ENCODE results near the gene PDE6G. TPM values are rescaled to one million over a fixed set of nuclear protein-coding genes. Genes with fewer than 3 reads are reported as not detected.

PDE6G gene
- total RNA-seq, 4 donors from 2014 or later, result not detected

DNA sequence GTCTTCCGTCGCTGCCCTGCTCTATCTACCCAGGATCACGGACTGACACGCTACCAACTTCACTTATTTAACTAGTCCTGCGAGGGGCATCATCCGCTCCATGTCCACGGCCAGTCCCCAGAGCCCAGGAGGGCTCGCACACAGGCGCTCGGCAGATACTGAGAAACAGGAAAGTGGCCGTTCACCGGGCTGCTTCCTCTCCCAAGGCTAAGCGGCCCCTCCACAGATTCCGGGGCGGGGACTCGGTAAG, 9.7 kb upstream of the PDE6G start:
- H3K4me1 ChIP-seq, result peaks cover 30 to 69% (median 42%) of the 10 kb centered on the region in 3 donors
- no peaks in the 10 kb centered on the region for H3K9me3 ChIP-seq
- peak overlapping the region; percentile 92 to 98 (median 94) for H3K27ac ChIP-seq
- 0 to 4% methylated on average over 1 to 5 of the region's 16 CpGs for WGBS, 2 donors
- no peak for DNase-seq
- H3K27me3 ChIP-seq, result no peaks in the 10 kb centered on the region
- H3K4me3 ChIP-seq, result peak overlapping the region; percentile 87 to 97 (median 91)
- H3K36me3 ChIP-seq, result peaks cover 19 to 42% (median 20%) of the 10 kb centered on the region in 3 donors
- intact Hi-C loops (cut with DNase I), result no loop called here
- TF ChIP-seq, protein P1, sequence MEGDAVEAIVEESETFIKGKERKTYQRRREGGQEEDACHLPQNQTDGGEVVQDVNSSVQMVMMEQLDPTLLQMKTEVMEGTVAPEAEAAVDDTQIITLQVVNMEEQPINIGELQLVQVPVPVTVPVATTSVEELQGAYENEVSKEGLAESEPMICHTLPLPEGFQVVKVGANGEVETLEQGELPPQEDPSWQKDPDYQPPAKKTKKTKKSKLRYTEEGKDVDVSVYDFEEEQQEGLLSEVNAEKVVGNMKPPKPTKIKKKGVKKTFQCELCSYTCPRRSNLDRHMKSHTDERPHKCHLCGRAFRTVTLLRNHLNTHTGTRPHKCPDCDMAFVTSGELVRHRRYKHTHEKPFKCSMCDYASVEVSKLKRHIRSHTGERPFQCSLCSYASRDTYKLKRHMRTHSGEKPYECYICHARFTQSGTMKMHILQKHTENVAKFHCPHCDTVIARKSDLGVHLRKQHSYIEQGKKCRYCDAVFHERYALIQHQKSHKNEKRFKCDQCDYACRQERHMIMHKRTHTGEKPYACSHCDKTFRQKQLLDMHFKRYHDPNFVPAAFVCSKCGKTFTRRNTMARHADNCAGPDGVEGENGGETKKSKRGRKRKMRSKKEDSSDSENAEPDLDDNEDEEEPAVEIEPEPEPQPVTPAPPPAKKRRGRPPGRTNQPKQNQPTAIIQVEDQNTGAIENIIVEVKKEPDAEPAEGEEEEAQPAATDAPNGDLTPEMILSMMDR (IDR thresholded peaks at IDR 0.05), result no peak
- TF ChIP-seq POLR2A (IDR thresholded peaks at IDR 0.05), result no peak

DNA sequence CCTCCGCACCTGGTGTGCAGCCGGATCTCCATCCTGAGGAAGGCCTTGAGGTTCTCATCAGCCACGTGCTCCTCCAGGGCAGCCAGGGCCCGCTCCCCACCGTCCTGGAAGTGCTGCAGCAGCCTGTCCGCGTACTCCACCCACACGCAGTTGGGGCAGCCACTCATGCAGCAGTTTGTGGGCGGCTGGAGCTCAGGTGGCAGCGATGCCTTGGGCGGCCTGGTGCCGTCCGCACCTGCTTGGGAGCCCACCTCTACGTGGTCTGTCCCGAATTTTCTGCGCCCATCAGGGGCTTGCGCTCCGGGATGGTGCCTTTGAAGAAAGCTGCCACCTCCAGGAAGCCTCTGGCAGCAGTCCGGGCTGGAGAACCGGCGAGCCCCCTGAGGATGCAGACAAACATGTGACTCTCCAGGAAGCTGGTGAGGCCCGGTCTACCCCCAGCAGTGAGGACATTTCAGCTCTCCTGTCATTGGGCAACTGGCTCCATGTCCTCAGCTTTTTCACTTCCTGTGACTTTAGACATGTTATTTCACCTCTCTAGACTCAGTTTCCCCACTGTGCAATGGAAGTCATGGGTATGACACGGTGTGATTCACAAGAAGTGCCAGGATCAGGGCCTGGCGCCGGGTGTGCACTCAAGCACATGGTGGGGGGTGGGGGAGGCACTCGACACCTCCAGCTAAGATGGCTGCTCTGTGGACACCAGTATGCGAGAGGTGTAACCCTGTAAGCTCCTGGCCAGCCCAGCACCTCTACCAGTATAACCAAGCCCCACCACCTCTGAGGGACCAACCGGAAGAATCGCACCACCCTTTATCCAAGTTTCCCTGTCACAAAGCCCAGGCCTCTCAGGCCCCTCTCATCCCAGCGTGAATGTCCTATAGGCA, 9.1 kb upstream of the PDE6G start:
- no peaks in the 10 kb centered on the region for H3K27me3 ChIP-seq
- H3K4me1 ChIP-seq, result peaks cover 30 to 74% (median 42%) of the 10 kb centered on the region in 3 donors
- WGBS, 2 donors, result 11 to 41% methylated on average over 6 to 9 of the region's 30 CpGs
- H3K36me3 ChIP-seq, result peaks cover 16 to 37% (median 17%) of the 10 kb centered on the region in 3 donors
- intact Hi-C loops (cut with DNase I), result no loop called here
- H3K27ac ChIP-seq, result peak overlapping the region; percentile 92 to 98 (median 94)
- no peaks in the 10 kb centered on the region for H3K9me3 ChIP-seq
- no peak for DNase-seq
- peak overlapping the region; percentile 87 to 97 (median 91) for H3K4me3 ChIP-seq
- no peak for TF ChIP-seq POLR2A (IDR thresholded peaks at IDR 0.05)
- TF ChIP-seq, protein P1 (IDR thresholded peaks at IDR 0.05), result no peak

DNA sequence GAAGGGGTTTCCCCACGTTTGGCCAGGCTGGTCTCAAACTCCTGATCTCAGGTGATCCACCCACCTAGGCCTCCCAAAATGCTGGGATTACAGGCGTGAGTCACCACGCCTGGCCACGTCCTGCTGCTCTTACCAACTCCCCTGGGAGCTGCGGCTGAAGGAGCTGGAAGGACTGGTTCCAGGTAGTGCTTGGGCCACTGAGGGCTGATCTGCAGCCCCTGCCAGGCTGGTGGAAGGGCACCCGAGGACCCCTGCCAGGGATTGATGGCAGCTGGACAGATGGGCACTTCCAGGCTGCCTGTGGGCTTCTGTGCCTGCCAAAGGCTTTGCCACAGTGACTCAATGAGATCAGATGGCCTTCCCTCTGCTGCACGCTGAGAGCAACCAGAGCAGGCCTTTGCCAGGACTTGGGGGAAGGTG, 7.7 kb upstream of the PDE6G start:
- Histone ChIP-seq H3K4me3 (no peak overlapping the region), H3K27me3 (no peaks in the 10 kb centered on the region), H3K9me3 (no peaks in the 10 kb centered on the region), H3K27ac (peak overlapping the region; percentile 14 to 73 (median 39)), H3K4me1 (peaks cover 30 to 77% (median 46%) of the 10 kb centered on the region in 3 donors), H3K36me3 (peaks cover 2 to 23% (median 3%) of the 10 kb centered on the region in 3 donors)
- 45 to 67% methylated on average over 3 to 6 of the region's 7 CpGs for WGBS, 2 donors
- TF ChIP-seq, protein P1 (IDR thresholded peaks at IDR 0.05), result no peak
- intact Hi-C loops (cut with DNase I), result no loop called here
- no peak for DNase-seq

DNA sequence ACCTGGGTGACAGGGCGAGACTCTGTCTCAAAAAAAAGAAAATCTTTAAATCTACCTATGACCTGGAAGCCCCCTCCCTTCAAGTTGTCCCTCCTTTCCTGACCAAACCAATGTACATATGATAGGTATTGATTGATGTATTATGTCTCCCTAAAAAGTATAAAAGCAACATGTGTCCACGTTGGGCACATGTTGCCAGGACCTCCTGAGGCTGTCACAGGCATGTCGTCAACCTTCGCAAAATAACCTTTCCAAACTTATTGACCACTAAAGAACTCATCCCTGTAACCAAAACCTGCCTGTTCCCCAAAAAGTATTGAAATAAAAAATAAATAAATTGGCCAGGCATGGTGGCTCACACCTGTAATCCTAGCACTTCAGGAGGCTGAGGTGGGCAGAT, 5.7 kb upstream of the PDE6G start:
- no peak for DNase-seq
- H3K9me3 ChIP-seq, result no peaks in the 10 kb centered on the region
- intact Hi-C loops (cut with DNase I), result no loop called here
- TF ChIP-seq, protein P1 (IDR thresholded peaks at IDR 0.05), result no peak
- TF ChIP-seq POLR2A (IDR thresholded peaks at IDR 0.05), result no peak
- no peak overlapping the region for H3K27ac ChIP-seq
- peaks cover 0 to 15% (median 0%) of the 10 kb centered on the region in 3 donors for H3K36me3 ChIP-seq
- no peak overlapping the region for H3K4me3 ChIP-seq
- peaks cover 16 to 61% (median 27%) of the 10 kb centered on the region in 3 donors for H3K4me1 ChIP-seq
- WGBS, 2 donors, result 87 to 92% methylated on average over 4 of the region's 4 CpGs
- H3K27me3 ChIP-seq, result no peaks in the 10 kb centered on the region

DNA sequence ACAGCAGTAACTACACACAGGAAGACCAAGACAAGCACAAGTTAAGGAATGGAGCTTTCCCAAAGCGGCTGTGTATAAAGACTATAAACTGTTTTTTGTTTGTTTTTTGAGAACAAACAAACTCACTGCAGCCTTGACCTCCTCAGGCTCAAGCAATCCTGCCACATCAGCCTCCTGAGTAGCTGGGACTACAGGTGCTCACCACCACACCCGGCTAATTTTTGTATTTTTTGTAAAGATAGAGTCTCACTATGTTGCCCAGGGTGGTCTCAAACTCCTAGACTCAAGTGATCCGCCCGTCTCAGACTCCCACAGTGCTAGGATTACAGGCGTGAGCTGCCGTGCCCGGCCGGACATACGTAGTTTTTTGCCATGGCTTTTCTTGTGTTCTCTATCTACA, 4.1 kb upstream of the PDE6G start:
- no peaks in the 10 kb centered on the region for H3K9me3 ChIP-seq
- no peak for TF ChIP-seq POLR2A (IDR thresholded peaks at IDR 0.05)
- TF ChIP-seq, protein P1 (IDR thresholded peaks at IDR 0.05), result no peak
- peaks cover 0 to 1% (median 0%) of the 10 kb centered on the region in 4 donors for H3K27me3 ChIP-seq
- WGBS, 2 donors, result 91 to 96% methylated on average over 6 to 9 of the region's 9 CpGs
- intact Hi-C loops (cut with DNase I), result no loop called here
- no peak for DNase-seq
- H3K4me1 ChIP-seq, result peaks cover 10 to 51% (median 22%) of the 10 kb centered on the region in 3 donors
- peak overlapping the region in 3 of 4 donors; percentile 78 to 85 (median 80) for H3K27ac ChIP-seq
- peaks cover 0 to 15% (median 0%) of the 10 kb centered on the region in 3 donors for H3K36me3 ChIP-seq
- no peak overlapping the region for H3K4me3 ChIP-seq
